CD4-positive, CD25-positive, alpha-beta regulatory T cell (primary cell): ENCODE results near the gene MYMX. TPM values are rescaled to one million over a fixed set of nuclear protein-coding genes. Genes with fewer than 3 reads are reported as not detected.
"Not testable (repeated sequence)": the region's sequence is repeated elsewhere in the genome, so short reads cannot be mapped to it uniquely, and the experiment has no call there.

Experiments
- ATAC-seq, 2 donors: fragments of 150-1000 bp; cut with Tn5 transposase; one replicate each; pipeline ENCODE4 v1.10.0; 2021; ENCODE audit warnings: low read depth in 2 of 2, moderate number of reproducible peaks in 2 of 2, moderate library complexity in 1 of 2
- DNase-seq, 3 donors: peaks; one replicate each; pipeline versions ENCODE4 v3.0.0 to v3.0.0-alpha.2; 2012 to 2022; ENCODE audit warnings: mixed read lengths in 1 of 3
- H3K27ac ChIP-seq: one replicate; pipeline ENCODE4 v1.7.0; 2013; ENCODE audit warnings: mild to moderate bottlenecking, low read length; ENCODE audit not compliant: insufficient read depth, poor library complexity, severe bottlenecking
- H3K27me3 ChIP-seq: one replicate; pipeline ENCODE4 v1.7.0; 2013; ENCODE audit warnings: low read length; ENCODE audit not compliant: control insufficient read depth, insufficient read depth
- H3K36me3 ChIP-seq: one replicate; pipeline ENCODE4 v1.7.0; 2013; ENCODE audit warnings: mild to moderate bottlenecking, low read length, moderate library complexity; ENCODE audit not compliant: control insufficient read depth, insufficient read depth
- H3K4me1 ChIP-seq: 2 replicates; pipeline ENCODE4 v1.7.0; 2013; ENCODE audit warnings: mild to moderate bottlenecking, low read length; ENCODE audit not compliant: insufficient read depth, control insufficient read depth, poor library complexity, severe bottlenecking
- H3K4me3 ChIP-seq: one replicate; pipeline ENCODE4 v1.7.0; 2013; ENCODE audit warnings: low read depth, mild to moderate bottlenecking, low read length, moderate library complexity
- H3K9me3 ChIP-seq, 2 experiments: 1 replicate in 1 of 2; 2 replicates in 1 of 2; pipeline ENCODE4 v1.7.0; 2013; ENCODE audit warnings: low read length in 2 of 2, mild to moderate bottlenecking in 1 of 2, moderate library complexity in 1 of 2; ENCODE audit not compliant: control insufficient read depth in 2 of 2
- H3K27ac Mint-ChIP-seq, 3 donors: one replicate each; pipeline ENCODE4 v1.8.0; 2020 to 2022; ENCODE audit warnings: mild to moderate bottlenecking in 3 of 3, mixed read lengths in 3 of 3, moderate library complexity in 2 of 3
- H3K27me3 Mint-ChIP-seq: one replicate; pipeline ENCODE4 v1.8.0; 2022; ENCODE audit warnings: mild to moderate bottlenecking, mixed read lengths
- H3K36me3 Mint-ChIP-seq: one replicate; pipeline ENCODE4 v1.8.0; 2020; ENCODE audit warnings: mixed read lengths
- H3K4me1 Mint-ChIP-seq, 4 donors: one replicate each; pipeline ENCODE4 v1.8.0; 2020 to 2022; ENCODE audit warnings: mixed read lengths in 4 of 4, mild to moderate bottlenecking in 1 of 4
- H3K4me3 Mint-ChIP-seq, 4 donors: one replicate each; pipeline ENCODE4 v1.8.0; 2020 to 2022; ENCODE audit warnings: mild to moderate bottlenecking in 4 of 4, mixed read lengths in 4 of 4, moderate library complexity in 3 of 4
- H3K9me3 Mint-ChIP-seq, 7 donors: one replicate each; pipeline ENCODE4 v1.8.0; 2020 to 2022; ENCODE audit warnings: mixed read lengths in 7 of 7, mild to moderate bottlenecking in 3 of 7, moderate library complexity in 2 of 7
- polyA plus RNA-seq, 4 donors: library from polyadenylated mRNA; unstranded; fragments of 300-500 nt; fragmentation: Illumina TruSeq; gene quantifications; one replicate each; pipeline ENCODE4 v1.2.3, GENCODE V29; 2021
- total RNA-seq: library from RNA; stranded (reverse); gene quantifications from one replicate; pipeline ENCODE4 v1.2.3, GENCODE V29; 2022

The MYMX gene
- total and polyA plus RNA-seq, 5 donors from 2014 or later = not detected

- not testable (repeated sequence) for ATAC-seq, H3K36me3 ChIP-seq, H3K27ac Mint-ChIP-seq, H3K9me3 Mint-ChIP-seq, H3K4me3 Mint-ChIP-seq, H3K27ac ChIP-seq, H3K4me1 ChIP-seq, H3K27me3 ChIP-seq, H3K4me3 ChIP-seq, H3K27me3 Mint-ChIP-seq, H3K36me3 Mint-ChIP-seq, H3K9me3 ChIP-seq, DNase-seq
- peaks cover 5 to 20% (median 10%) of the 10 kb centered on the region in 4 donors for H3K4me1 Mint-ChIP-seq
Measured at GRCh38 chr6:44181784-44182183, 34.9 kb upstream of the MYMX start.

DNA sequence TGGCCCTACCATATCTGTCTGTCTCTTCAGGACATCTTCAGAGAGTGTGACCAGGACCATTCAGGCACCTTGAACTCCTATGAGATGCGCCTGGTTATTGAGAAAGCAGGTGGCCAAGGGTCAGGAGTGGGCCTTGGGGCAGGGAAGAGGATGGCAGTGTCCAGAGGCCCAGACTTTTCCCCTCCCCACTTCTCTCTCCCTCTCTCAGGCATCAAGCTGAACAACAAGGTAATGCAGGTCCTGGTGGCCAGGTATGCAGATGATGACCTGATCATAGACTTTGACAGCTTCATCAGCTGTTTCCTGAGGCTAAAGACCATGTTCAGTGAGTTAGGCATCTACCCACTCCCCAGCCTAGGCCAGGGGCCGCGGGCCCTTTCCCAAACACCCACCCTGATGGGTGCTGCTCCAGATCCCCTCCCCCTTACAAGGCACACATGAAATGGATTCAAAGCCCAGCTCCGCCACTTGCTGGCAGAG lies 33.8 kb upstream of the MYMX start:
- no peaks in the 10 kb centered on the region for H3K9me3 Mint-ChIP-seq
- ATAC-seq (no peak), DNase-seq (no peak)

DNA sequence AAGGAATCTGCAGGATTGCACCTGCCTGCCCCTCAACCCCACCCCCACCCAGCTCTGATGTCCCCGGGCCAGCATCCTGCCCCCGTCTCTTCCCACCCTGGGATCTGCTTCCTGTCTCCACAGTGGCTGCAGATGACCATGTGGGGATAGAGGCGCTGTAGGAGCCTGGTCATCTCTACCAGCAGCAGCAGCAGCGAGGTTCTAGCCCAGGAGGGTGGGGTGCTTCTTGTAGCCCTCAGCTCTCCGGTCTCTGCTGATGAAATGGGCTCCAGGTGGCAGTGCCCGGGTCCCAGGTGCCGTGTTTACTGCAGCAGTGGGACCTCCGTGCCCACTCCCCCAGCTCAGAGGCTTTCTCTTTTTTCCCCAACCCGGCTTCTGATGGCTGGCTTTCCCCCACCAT lies 32.9 kb upstream of the MYMX start:
- H3K4me1 Mint-ChIP-seq = peaks cover 5 to 12% (median 8%) of the 10 kb centered on the region in 4 donors
- H3K9me3 Mint-ChIP-seq = no peaks in the 10 kb centered on the region
- no peaks in the 10 kb centered on the region for H3K27me3 Mint-ChIP-seq
- ATAC-seq (no peak), DNase-seq (no peak)
- no peak overlapping the region for H3K27ac ChIP-seq
- no peak overlapping the region for H3K4me3 ChIP-seq
- peaks cover 5% of the 10 kb centered on the region for H3K4me1 ChIP-seq
- no peaks in the 10 kb centered on the region for H3K36me3 Mint-ChIP-seq
- H3K4me3 Mint-ChIP-seq = no peak overlapping the region
- H3K27me3 ChIP-seq = no peaks in the 10 kb centered on the region
- no peak overlapping the region for H3K27ac Mint-ChIP-seq
- no peaks in the 10 kb centered on the region for H3K9me3 ChIP-seq
- no peaks in the 10 kb centered on the region for H3K36me3 ChIP-seq

More for the DNA sequence above, 33.8 kb upstream of the MYMX start:
- no peaks in the 10 kb centered on the region for H3K27me3 Mint-ChIP-seq
- Histone ChIP-seq H3K27ac (no peak overlapping the region), H3K36me3 (no peaks in the 10 kb centered on the region), H3K27me3 (no peaks in the 10 kb centered on the region), H3K9me3 (no peaks in the 10 kb centered on the region), H3K4me3 (no peak overlapping the region), H3K4me1 (peaks cover 5% of the 10 kb centered on the region)
- H3K4me1 Mint-ChIP-seq = peaks cover 5 to 12% (median 8%) of the 10 kb centered on the region in 4 donors
- H3K27ac Mint-ChIP-seq = no peak overlapping the region
- no peaks in the 10 kb centered on the region for H3K36me3 Mint-ChIP-seq
- H3K4me3 Mint-ChIP-seq = no peak overlapping the region

DNA sequence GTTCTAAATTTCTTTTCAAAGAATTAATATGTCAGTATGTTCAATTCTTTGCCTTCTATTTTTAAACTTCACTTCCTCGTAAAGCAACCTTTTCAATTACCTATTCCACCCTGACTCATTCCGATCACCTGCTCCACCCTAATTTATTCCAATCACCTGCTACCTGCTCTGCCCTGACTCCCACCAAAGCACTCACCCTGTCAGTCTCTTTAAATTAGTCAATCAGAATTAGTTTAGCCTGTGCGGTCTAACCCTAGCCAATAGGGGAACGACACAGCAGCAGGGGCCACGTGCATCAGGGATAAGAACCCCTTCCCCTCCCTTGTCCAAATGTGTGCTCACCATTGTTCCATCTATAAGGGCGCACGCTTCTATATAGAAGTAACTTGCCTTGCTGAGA lies 31.4 kb upstream of the MYMX start:
- H3K4me3 Mint-ChIP-seq, ATAC-seq: not testable (repeated sequence)
- H3K27ac Mint-ChIP-seq = peak overlapping the region in 1 of 3 donors; percentile 79

GRCh38 chr6:44185953-44186634 lies 30.6 kb upstream of the MYMX start:
- Mint-ChIP-seq H3K9me3 (no peaks in the 10 kb centered on the region), H3K4me1 (peaks cover 5 to 12% (median 8%) of the 10 kb centered on the region in 4 donors), H3K27me3 (no peaks in the 10 kb centered on the region), H3K36me3 (no peaks in the 10 kb centered on the region), H3K4me3 (peak overlapping the region in 3 of 4 donors; percentile 17 to 60 (median 50)), H3K27ac (peak overlapping the region in 2 of 3 donors; percentile 37 to 79)
- Histone ChIP-seq H3K27me3 (no peaks in the 10 kb centered on the region), H3K36me3 (no peaks in the 10 kb centered on the region), H3K27ac (no peak overlapping the region), H3K4me3 (no peak overlapping the region), H3K4me1 (peaks cover 5% of the 10 kb centered on the region), H3K9me3 (no peaks in the 10 kb centered on the region)
- peak in 1 of 2 donors; percentile 69 for ATAC-seq
- peak in 1 of 3 donors; percentile 35 for DNase-seq

More for the DNA sequence above, 31.4 kb upstream of the MYMX start:
- H3K4me3 ChIP-seq, H3K36me3 ChIP-seq, H3K27ac ChIP-seq, DNase-seq, H3K9me3 Mint-ChIP-seq, H3K36me3 Mint-ChIP-seq, H3K4me1 ChIP-seq, H3K27me3 Mint-ChIP-seq, H3K27me3 ChIP-seq, H3K9me3 ChIP-seq: not testable (repeated sequence)
- H3K4me1 Mint-ChIP-seq = peaks cover 5 to 12% (median 8%) of the 10 kb centered on the region in 4 donors

- H3K4me1 Mint-ChIP-seq = peaks cover 5 to 12% (median 8%) of the 10 kb centered on the region in 4 donors
- DNase-seq (no peak), ATAC-seq (no peak)
- peaks cover 5% of the 10 kb centered on the region for H3K4me1 ChIP-seq
- H3K27me3 Mint-ChIP-seq = no peaks in the 10 kb centered on the region
- no peaks in the 10 kb centered on the region for H3K9me3 ChIP-seq
- H3K4me3 ChIP-seq = no peak overlapping the region
- H3K36me3 ChIP-seq = no peaks in the 10 kb centered on the region
- no peak overlapping the region for H3K4me3 Mint-ChIP-seq
- no peak overlapping the region for H3K27ac ChIP-seq
- no peaks in the 10 kb centered on the region for H3K9me3 Mint-ChIP-seq
- H3K36me3 Mint-ChIP-seq = no peaks in the 10 kb centered on the region
- H3K27ac Mint-ChIP-seq = peak overlapping the region in 1 of 3 donors; percentile 79
- no peaks in the 10 kb centered on the region for H3K27me3 ChIP-seq
Measured at GRCh38 chr6:44186635-44187025, 30.1 kb upstream of the MYMX start.

GRCh38 chr6:44188819-44189218 lies 27.9 kb upstream of the MYMX start:
- Histone ChIP-seq H3K4me3 (no peak overlapping the region), H3K27ac (no peak overlapping the region), H3K4me1 (peaks cover 5% of the 10 kb centered on the region), H3K27me3 (no peaks in the 10 kb centered on the region), H3K36me3 (no peaks in the 10 kb centered on the region), H3K9me3 (no peaks in the 10 kb centered on the region)
- ATAC-seq (no peak), DNase-seq (no peak)
- H3K36me3 Mint-ChIP-seq = no peaks in the 10 kb centered on the region
- H3K4me3 Mint-ChIP-seq = no peak overlapping the region
- no peaks in the 10 kb centered on the region for H3K27me3 Mint-ChIP-seq
- peaks cover 5 to 12% (median 8%) of the 10 kb centered on the region in 4 donors for H3K4me1 Mint-ChIP-seq
- H3K9me3 Mint-ChIP-seq = peaks cover 0 to 2% (median 0%) of the 10 kb centered on the region in 7 donors
- H3K27ac Mint-ChIP-seq = no peak overlapping the region

- peaks cover 5% of the 10 kb centered on the region for H3K4me1 ChIP-seq
- H3K27me3 Mint-ChIP-seq = peaks cover 2% of the 10 kb centered on the region
- peaks cover 0 to 2% (median 0%) of the 10 kb centered on the region in 7 donors for H3K9me3 Mint-ChIP-seq
- H3K27ac Mint-ChIP-seq = no peak overlapping the region
- no peaks in the 10 kb centered on the region for H3K27me3 ChIP-seq
- no peak for DNase-seq
- no peaks in the 10 kb centered on the region for H3K9me3 ChIP-seq
- H3K36me3 Mint-ChIP-seq = no peaks in the 10 kb centered on the region
- H3K36me3 ChIP-seq = no peaks in the 10 kb centered on the region
- H3K4me3 ChIP-seq = no peak overlapping the region
- H3K4me3 Mint-ChIP-seq = no peak overlapping the region
- no peak for ATAC-seq
- no peak overlapping the region for H3K27ac ChIP-seq
- peaks cover 5 to 12% (median 8%) of the 10 kb centered on the region in 4 donors for H3K4me1 Mint-ChIP-seq
Measured at GRCh38 chr6:44189257-44189656, 27.5 kb upstream of the MYMX start.
